AG04449 (cell line): ENCODE results near the gene DHDH.

Source experiments
- CTCF ChIA-PET: fragments of 350-600 bp; formaldehyde crosslinking; extraction: SDS; loops from one replicate; lab custom pipeline; 2021; ENCODE audit warnings: antibody characterized with exemption; lab: Yijun Ruan, JAX
- POLR2A ChIA-PET: fragments of 400-600, 350-600 bp; formaldehyde crosslinking; extraction: SDS; loops from one replicate; lab custom pipeline; 2020; ENCODE audit warnings: antibody characterized with exemption, inconsistent platforms; lab: Yijun Ruan, JAX
- DNase-seq: peaks from one replicate; pipeline ENCODE4 v3.0.0-alpha.2; 2010; ENCODE audit warnings: low read depth, low spot score
- H3K4me3 ChIP-seq: 2 replicates; pipeline ENCODE4 v1.5.1; 2011; ENCODE audit warnings: low read depth, mild to moderate bottlenecking, control low read depth, low read length
- CTCF ChIP-seq: IDR thresholded peaks from one replicate; pipeline ENCODE4 v1.5.1; 2011; ENCODE audit warnings: mild to moderate bottlenecking, moderate library complexity, low read length, control low read depth, inconsistent platforms; ENCODE audit not compliant: insufficient read depth; ENCODE audit errors: missing control alignments

The DHDH gene

GRCh38 chr19:48958006-48958405 is 24.5 kb downstream of the DHDH start:
- DNase-seq = no peak
- H3K4me3 ChIP-seq = no peak overlapping the region
- ChIA-PET CTCF (no interaction called here), POLR2A (interaction anchor here (0.9 kb wide), 1 partner anchor 10 kb away, joined by 3 read pairs; no protein-coding TSS in a partner anchor)
- TF ChIP-seq CTCF = no peak

GRCh38 chr19:48959341-48960239 is 26.1 kb downstream of the DHDH start:
- H3K4me3 ChIP-seq = no peak overlapping the region
- no peak for DNase-seq
- CTCF ChIA-PET = interaction anchor here (1.2 kb wide), 1 partner anchor 11 kb away, joined by 7 read pairs; no protein-coding TSS in a partner anchor
- POLR2A ChIA-PET = interaction anchor here (0.6 to 0.7 kb wide), 2 partner anchors 59 to 114 kb away, joined by 3 to 4 read pairs; no protein-coding TSS in a partner anchor
- no peak for TF ChIP-seq CTCF

- no peak for TF ChIP-seq CTCF
- POLR2A ChIA-PET = interaction anchor here (0.5 to 2.0 kb wide), 4 partner anchors 32 to 173 kb away, joined by 3 to 8 read pairs (median 4); partner anchors contain the start of genes GYS1 and NUCB1
- DNase-seq = no peak
- H3K4me3 ChIP-seq = no peak overlapping the region
- CTCF ChIA-PET = interaction anchor here (0.8 to 2.3 kb wide), 3 partner anchors 9 to 173 kb away, joined by 3 to 6 read pairs (median 5); no protein-coding TSS in a partner anchor
Observed at GRCh38 chr19:48961051-48961649, 27.7 kb downstream of the DHDH start.

- H3K4me3 ChIP-seq = no peak overlapping the region
- ChIA-PET POLR2A (interaction anchor here (0.5 to 2.0 kb wide), 4 partner anchors 32 to 153 kb away, joined by 3 to 8 read pairs (median 4); partner anchors contain the start of genes GYS1 and NUCB1), CTCF (interaction anchor here (0.8 to 2.3 kb wide), 3 partner anchors 9 to 174 kb away, joined by 3 to 6 read pairs (median 5); no protein-coding TSS in a partner anchor)
- no peak for TF ChIP-seq CTCF
- no peak for DNase-seq
Observed at GRCh38 chr19:48961673-48962028, 28.2 kb downstream of the DHDH start.

GRCh38 chr19:48962029-48962848 is 28.7 kb downstream of the DHDH start:
- no peak for TF ChIP-seq CTCF
- no peak overlapping the region for H3K4me3 ChIP-seq
- ChIA-PET POLR2A (interaction anchor here (0.5 to 2.0 kb wide), 4 partner anchors 31 to 154 kb away, joined by 3 to 8 read pairs (median 4); partner anchors contain the start of genes GYS1 and NUCB1), CTCF (interaction anchor here (0.8 to 2.3 kb wide), 3 partner anchors 8 to 174 kb away, joined by 3 to 6 read pairs (median 5); no protein-coding TSS in a partner anchor)
- no peak for DNase-seq
